22Rv1 (cell line): Measurements from ENCODE around the gene LARP1.

Experiments used
- CTCF ChIP-seq: fragments of 450-650 bp; IDR thresholded peaks from 2 replicates; pipeline ENCODE4 v1.5.1; 2017; ENCODE audit warnings: mild to moderate bottlenecking
- ZFX ChIP-seq: fragments of 450-650 bp; IDR thresholded peaks from 2 replicates; pipeline ENCODE4 v1.6.1; 2017; ENCODE audit warnings: antibody characterized with exemption, borderline replicate concordance

GRCh38 chr5:154706416-154706815 lies 48.8 kb upstream of the LARP1 start:
- no peak for TF ChIP-seq CTCF
- no peak for TF ChIP-seq ZFX
